ENCODE results near the gene ITGA6.

The ITGA6 gene

GRCh38 chr2:172457536-172457935 lies 30.1 kb downstream of the ITGA6 start:
- in situ Hi-C loops (cut with MboI; ENCODE audit: low pct_unique_long_range_greater_than_20kb, low sequenced_read_pairs): loop anchor here (25.0 kb wide), 2 partner anchors 255 to 745 kb away; no protein-coding TSS in a partner anchor
- no peak for DNase-seq

GRCh38 chr2:172458561-172459124 lies 31.3 kb downstream of the ITGA6 start:
- in situ Hi-C loops (cut with MboI; ENCODE audit: low pct_unique_long_range_greater_than_20kb, low sequenced_read_pairs): loop anchor here (25.0 kb wide), 2 partner anchors 254 to 746 kb away; no protein-coding TSS in a partner anchor
- DNase-seq: no peak

GRCh38 chr2:172460780-172461201 lies 33.4 kb downstream of the ITGA6 start:
- DNase-seq: no peak
- in situ Hi-C loops (cut with MboI; ENCODE audit: low pct_unique_long_range_greater_than_20kb, low sequenced_read_pairs): loop anchor here (10.0 to 25.0 kb wide), 3 partner anchors 252 to 748 kb away; no protein-coding TSS in a partner anchor

GRCh38 chr2:172461591-172462372 lies 34.4 kb downstream of the ITGA6 start:
- DNase-seq: peak; percentile 79

GRCh38 chr2:172462373-172462848 lies 35.0 kb downstream of the ITGA6 start:
- in situ Hi-C loops (cut with MboI; ENCODE audit: low pct_unique_long_range_greater_than_20kb, low sequenced_read_pairs): loop anchor here (10.0 to 25.0 kb wide), 3 partner anchors 250 to 750 kb away; no protein-coding TSS in a partner anchor
- DNase-seq: no peak

More at GRCh38 chr2:172461591-172462372, 34.4 kb downstream of the ITGA6 start:
- in situ Hi-C loops (cut with MboI; ENCODE audit: low pct_unique_long_range_greater_than_20kb, low sequenced_read_pairs): loop anchor here (10.0 to 25.0 kb wide), 3 partner anchors 251 to 749 kb away; no protein-coding TSS in a partner anchor

GRCh38 chr2:172462849-172463381 lies 35.5 kb downstream of the ITGA6 start:
- in situ Hi-C loops (cut with MboI; ENCODE audit: low pct_unique_long_range_greater_than_20kb, low sequenced_read_pairs): loop anchor here (10.0 to 25.0 kb wide), 3 partner anchors 249 to 751 kb away; no protein-coding TSS in a partner anchor

GRCh38 chr2:172464400-172465129 lies 37.2 kb downstream of the ITGA6 start:
- in situ Hi-C loops (cut with MboI; ENCODE audit: low pct_unique_long_range_greater_than_20kb, low sequenced_read_pairs): loop anchor here (10.0 to 25.0 kb wide), 3 partner anchors 248 to 752 kb away; no protein-coding TSS in a partner anchor
- DNase-seq: no peak

More at GRCh38 chr2:172462849-172463381, 35.5 kb downstream of the ITGA6 start:
- peak; percentile 82 for DNase-seq

- DNase-seq: peak; percentile 89
- in situ Hi-C loops (cut with MboI; ENCODE audit: low pct_unique_long_range_greater_than_20kb, low sequenced_read_pairs): loop anchor here (10.0 to 25.0 kb wide), 3 partner anchors 247 to 753 kb away; no protein-coding TSS in a partner anchor
These were observed 38.3 kb downstream of the ITGA6 start for GRCh38 chr2:172465417-172466334.

GRCh38 chr2:172467382-172467781 lies 40.0 kb downstream of the ITGA6 start:
- DNase-seq: no peak
- in situ Hi-C loops (cut with MboI; ENCODE audit: low pct_unique_long_range_greater_than_20kb, low sequenced_read_pairs): loop anchor here (10.0 to 25.0 kb wide), 3 partner anchors 245 to 755 kb away; no protein-coding TSS in a partner anchor

GRCh38 chr2:172470958-172471922 lies 43.9 kb downstream of the ITGA6 start:
- in situ Hi-C loops (cut with MboI; ENCODE audit: low pct_unique_long_range_greater_than_20kb, low sequenced_read_pairs): loop anchor here (25.0 kb wide), 2 partner anchors 241 to 759 kb away; no protein-coding TSS in a partner anchor
- no peak for DNase-seq

GRCh38 chr2:172472446-172473033 lies 45.2 kb downstream of the ITGA6 start:
- no peak for DNase-seq
- in situ Hi-C loops (cut with MboI; ENCODE audit: low pct_unique_long_range_greater_than_20kb, low sequenced_read_pairs): loop anchor here (25.0 kb wide), 2 partner anchors 240 to 760 kb away; no protein-coding TSS in a partner anchor

GRCh38 chr2:172473167-172473566 lies 45.8 kb downstream of the ITGA6 start:
- DNase-seq: no peak
- in situ Hi-C loops (cut with MboI; ENCODE audit: low pct_unique_long_range_greater_than_20kb, low sequenced_read_pairs): loop anchor here (25.0 kb wide), 2 partner anchors 239 to 761 kb away; no protein-coding TSS in a partner anchor

GRCh38 chr2:172478353-172478752 lies 51.0 kb downstream of the ITGA6 start:
- DNase-seq: no peak
- in situ Hi-C loops (cut with MboI; ENCODE audit: low pct_unique_long_range_greater_than_20kb, low sequenced_read_pairs): no loop called here

GRCh38 chr2:172480301-172481218 lies 53.2 kb downstream of the ITGA6 start:
- DNase-seq: peak; percentile 55
- in situ Hi-C loops (cut with MboI; ENCODE audit: low pct_unique_long_range_greater_than_20kb, low sequenced_read_pairs): no loop called here
